GM18873 (cell line): ENCODE results near the gene QRICH2.
"Not testable (repeated sequence)": the region's sequence is repeated elsewhere in the genome, so short reads cannot be mapped to it uniquely, and the experiment has no call there.

Experiments
- ATAC-seq: cut with Tn5 transposase; IDR thresholded peaks from one replicate; pipeline ENCODE4 v1.9.1; 2021; ENCODE audit warnings: mild to moderate bottlenecking, moderate library complexity, moderate number of reproducible peaks; ENCODE audit not compliant: unreplicated experiment, low FRiP score

Gene QRICH2

DNA sequence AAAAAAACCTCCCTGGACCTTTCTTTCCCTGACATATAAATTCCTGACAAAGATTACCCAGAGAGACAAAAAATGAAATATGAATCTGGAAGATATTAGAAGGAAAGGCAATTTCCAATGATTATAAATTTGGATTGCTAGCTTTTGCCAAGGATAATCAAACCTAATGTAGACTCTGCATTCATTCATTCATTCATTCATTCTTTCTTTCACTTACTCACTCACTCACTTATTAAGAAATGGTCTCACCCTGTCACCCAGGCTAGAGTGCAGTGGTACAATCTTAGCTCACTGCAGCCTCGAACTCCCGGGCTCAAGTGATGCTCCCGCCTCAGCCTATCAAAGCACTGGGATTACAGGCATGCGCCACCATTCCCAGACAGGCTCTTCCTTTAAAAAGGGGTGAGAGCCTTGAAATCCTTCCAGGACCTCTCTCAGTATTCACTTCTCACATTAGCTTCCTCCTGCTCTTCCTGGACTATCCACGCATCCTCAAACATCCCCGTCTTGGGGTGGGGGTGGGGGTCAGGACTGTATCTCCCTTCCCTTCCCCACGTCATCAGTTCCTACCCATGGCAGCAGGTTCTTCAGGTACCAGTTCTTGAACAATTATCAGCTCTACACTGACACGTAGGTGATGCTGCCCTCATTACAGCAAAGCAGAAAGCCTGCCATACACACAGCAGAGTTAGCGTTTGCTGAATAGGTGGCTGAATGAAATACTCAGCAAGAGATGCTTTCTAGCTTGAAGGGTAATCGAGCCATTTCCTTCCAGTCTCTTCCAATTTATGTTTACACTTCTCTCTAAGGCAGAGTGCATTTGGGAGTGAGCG, 25.8 kb upstream of the QRICH2 start:
- no peak for ATAC-seq

- no peak for ATAC-seq
Observed at GRCh38 chr17:76331083-76331482, 23.0 kb upstream of the QRICH2 start.

GRCh38 chr17:76329664-76330063, 21.6 kb upstream of the QRICH2 start:
- ATAC-seq: no peak

DNA sequence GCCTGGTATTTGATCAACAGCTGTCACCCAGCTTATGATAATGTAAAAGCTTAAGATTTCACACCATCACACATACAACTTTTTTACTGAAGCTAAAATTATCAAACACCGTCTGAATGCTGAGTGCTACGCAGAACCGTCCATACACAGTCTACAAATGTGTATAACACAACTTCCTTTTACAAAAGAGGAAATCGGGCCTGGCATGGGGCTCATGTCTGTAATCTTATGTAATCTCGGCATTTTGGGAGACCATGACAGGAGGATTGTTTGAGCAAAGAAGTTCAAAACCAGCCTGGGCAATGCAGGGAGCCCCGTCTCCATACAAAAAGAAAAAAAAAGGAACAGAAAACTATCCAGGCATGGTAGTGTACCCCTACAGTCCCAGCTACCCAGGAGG, 19.6 kb upstream of the QRICH2 start:
- no peak for ATAC-seq

DNA sequence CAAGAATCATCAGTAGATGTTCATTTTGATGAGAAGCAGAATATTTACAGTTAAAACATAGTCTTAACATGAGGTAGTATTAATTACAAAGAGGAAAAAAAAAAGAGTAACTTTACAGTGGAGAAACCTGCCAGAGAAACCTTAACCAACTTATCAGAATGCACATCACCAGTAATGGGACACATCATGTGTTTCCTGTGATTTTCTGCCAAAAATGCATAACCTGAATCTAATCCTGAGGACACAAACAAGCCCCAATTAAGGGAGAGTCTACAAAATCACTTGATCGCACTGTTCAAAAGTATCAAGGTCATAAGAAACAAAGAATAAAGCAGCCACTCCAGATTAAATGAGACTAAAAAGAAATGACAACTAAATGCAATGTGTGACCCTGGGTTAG, 18.2 kb upstream of the QRICH2 start:
- ATAC-seq: no peak

GRCh38 chr17:76318586-76318985, 10.5 kb upstream of the QRICH2 start:
- ATAC-seq: no peak

DNA sequence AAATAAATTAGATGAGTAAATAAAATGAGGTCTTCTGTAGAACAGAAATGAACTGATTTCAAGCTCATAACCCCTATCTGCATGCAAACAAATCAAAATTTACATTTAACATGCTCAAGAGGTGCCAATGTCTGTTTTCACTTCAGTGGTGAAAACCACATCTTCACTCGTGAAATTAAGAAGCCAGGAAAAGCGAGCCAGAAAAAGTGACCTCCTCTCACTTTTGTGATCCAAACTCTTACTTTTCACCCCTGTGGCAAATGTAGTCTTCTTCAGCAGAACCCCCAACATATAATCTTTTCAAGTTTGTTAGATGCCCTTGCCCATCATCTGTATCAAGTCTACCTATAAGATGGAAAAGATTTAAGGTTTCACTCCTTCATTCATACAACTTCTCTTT, 9.5 kb upstream of the QRICH2 start:
- ATAC-seq: no peak

DNA sequence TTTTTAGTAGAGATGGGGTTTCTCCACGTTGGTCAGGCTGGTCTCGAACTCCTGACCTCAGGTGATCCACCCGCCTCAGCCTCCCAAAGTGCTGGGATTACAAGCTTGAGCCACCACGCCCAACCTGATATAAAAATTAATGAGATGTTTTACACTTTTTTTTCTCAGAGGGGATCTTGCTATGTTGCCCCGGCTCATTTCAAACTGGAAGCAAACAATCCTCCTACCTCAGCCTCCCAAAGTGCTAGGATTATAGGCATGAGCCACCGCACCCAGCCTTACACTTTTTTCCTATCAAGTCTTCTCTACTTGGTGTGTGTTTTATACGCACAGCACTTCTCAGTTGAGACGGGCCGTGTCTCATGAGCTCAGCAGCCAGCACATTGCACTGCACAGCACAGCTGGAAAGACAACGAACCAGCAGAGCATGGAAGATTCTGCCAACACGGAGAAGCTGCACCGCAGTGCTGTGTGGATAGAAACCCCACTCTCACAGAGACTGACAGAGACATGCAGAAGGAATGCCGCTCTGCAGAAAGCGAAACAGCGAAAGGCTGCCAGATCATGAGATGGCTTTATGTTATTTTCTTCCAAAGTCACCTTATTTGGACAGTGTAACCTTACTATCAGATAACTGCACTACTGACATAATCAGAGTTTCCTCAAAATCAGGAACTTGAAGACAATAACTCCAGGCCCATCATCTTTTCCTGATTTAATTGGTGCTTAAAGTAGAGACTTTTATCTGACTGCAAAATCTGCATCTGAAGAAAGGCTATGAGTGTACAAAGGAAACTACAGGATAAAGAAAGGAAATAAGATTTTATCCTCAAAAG, 6.5 kb upstream of the QRICH2 start:
- no peak for ATAC-seq

DNA sequence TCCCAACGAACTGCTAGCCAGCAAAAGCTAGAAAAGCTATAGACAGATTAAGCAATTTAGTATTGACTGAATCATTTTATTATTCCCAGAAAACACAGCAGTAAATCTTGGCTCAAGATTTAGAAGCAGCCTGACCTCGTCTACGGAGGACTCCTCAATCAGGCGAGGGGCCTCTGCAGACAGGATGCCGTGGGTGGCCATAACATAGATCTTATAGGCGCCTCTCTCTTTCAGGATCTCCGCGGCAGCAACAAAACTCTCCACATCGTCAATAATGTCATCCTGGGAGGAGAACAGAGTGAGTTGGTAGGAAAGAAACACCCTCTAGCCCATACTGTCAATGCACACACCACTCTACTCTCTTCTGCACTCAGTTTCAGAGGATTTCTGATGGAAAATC, 4.7 kb upstream of the QRICH2 start:
- no peak for ATAC-seq

GRCh38 chr17:76309461-76309860, 1.4 kb upstream of the QRICH2 start:
- no peak for ATAC-seq

GRCh38 chr17:76307299-76307965, 644 bp downstream of the QRICH2 start:
- ATAC-seq: no peak

DNA sequence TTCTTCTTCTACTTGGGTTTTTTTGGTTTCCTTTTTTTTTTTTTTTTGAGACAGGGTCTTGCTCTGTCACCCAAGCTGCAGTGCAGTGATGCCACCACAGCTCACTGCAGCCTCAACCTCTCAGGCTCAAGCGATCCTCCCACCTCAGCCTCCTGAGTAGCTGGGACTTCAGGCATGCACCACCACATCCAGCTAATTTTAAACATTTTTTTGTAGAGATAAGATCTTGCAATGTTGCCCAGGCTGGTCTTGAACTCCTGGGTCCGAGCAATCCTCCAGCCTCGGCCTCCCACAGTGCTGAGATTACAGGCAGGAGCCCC, 3.0 kb downstream of the QRICH2 start:
- not testable (repeated sequence) for ATAC-seq

DNA sequence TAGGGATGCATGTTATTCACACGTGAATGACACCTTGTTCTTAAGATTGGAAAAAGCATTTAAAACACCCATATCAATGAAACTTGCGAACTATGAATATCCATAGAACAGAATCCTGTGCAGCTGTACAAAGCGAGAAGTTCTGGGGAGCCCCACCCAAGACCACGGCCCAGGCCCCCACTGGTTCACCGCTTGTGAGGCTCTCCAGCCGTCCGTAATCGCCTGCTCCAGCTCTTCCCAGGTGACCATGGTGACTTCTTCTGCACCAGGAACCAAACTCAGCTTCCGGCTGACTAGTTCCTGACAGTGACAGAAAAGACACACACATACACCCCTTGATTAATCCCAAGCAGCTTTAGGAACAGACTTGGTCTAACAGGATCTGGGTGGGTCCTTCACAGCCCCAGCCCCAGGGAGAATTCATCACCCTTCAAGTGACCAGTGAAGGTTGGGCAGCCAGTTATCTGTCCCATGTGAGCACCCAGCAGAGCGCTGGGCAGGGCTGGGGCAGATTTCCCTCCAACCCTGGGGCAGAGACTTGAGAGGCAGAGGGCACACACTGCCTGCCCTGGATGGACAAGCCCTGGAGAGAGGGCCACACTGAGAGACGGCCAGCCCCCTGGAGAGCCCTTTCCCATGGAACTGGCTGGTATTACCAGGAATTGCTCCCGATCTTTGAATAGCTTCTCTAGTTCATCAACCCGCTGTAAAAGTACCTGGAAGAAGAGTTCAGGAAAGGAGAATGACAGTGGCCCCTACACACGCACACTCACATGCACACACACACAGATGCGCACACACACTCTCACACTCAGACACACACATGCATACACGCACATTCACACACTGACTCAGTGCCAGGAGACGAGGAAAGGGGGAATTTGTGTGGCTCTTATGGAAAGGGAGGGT, 3.6 kb downstream of the QRICH2 start:
- no peak for ATAC-seq

GRCh38 chr17:76297436-76297835, 10.6 kb downstream of the QRICH2 start:
- ATAC-seq: no peak

- no peak for ATAC-seq
Observed at GRCh38 chr17:76296889-76297288, 11.2 kb downstream of the QRICH2 start.

- no peak for ATAC-seq
Observed at GRCh38 chr17:76296186-76296585, 11.9 kb downstream of the QRICH2 start.

DNA sequence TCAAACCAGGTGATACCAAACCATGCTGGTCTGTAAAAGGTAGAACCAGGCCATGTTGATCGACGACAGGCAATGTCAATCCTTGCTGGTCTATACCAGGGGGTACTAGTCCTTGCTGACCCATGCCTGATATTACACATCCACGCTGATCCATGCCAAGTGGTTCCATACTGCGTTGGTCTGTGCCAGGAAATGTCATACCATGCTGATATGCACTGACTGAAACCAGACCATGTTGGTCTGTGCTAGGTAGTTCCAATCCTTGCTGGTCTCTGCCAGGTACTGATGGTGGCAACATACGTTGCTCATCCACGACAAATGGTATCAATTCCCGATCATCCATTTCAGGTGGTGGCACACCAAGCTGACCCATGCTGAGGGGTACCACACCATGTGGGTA, 15.0 kb downstream of the QRICH2 start:
- no peak for ATAC-seq

DNA sequence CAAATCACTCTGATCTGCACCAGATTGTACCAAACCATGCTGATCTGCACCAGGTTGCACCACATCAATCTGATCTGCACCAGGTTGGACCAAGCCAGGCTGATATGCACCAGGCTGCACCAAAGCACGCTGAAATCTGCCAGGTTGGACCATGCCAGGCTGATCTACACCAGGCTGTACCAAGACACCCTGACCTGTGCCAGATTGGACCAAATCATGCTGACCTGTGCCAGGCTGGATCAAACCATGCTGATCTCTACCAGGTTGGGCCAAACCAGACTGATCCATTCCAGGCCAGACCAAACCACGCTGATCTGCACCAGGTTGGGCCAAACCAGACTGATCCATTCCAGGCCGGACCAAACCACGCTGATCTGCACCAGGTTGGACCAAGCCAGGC, 15.5 kb downstream of the QRICH2 start:
- no peak for ATAC-seq

DNA sequence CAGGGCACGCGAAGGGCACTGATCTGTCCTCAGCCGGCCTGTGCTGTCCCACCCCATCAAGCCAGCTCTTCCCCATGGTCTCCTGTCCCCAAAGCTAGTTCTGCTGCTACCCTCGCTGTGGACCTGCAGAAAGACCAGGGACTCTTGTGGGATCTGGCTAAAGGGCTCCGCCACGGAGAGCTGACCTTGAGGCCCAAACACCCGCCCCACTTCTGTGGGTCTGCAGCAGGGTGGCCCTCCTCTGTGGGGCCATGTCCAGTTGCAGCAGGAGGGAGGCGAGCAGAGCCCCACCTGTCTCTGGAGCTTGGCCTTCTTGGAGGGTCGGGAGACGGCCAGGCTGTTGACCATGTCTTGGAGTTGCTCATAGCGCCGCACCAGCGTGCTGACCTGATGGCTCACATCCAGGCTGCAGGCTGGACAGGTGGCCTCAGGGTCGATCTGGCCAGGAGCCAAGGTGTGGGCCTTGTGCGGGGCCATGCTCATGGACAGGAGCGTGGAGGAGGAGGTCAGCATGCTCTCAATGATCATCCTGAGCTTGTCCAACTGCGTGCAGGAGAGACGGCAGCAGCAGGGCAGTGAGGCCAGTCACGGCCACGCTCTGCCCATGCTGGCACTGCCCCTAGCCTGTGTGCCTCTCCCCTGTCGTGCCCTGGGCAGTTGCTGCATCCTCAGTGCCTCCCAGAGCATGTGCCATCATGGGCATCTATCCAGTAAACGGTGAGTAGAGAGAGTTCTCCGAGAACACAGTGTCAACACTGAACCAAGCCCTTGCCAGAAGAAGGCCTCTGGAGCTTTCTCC, 26.3 kb downstream of the QRICH2 start:
- no peak for ATAC-seq

DNA sequence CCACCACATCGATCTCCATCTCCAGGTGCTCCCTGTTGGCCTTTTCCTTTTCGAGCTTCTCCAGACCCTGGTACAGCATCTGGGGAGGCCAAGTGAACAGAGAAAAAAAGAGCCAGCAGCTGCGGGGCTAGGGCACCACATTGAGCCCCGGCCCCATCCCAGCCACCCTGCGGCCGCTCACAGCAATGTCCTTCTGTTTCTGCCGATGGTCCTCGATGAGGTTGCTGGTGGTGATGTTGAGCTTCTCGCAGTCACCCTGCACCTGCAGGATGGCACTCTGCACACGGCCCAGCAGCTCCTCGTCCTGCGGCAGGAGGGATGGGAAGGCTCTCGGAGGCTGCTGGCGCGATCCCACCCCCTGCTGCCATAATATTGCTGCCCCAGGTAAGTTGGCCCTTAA, 27.4 kb downstream of the QRICH2 start:
- no peak for ATAC-seq
